Activated naive CD8-positive, alpha-beta T cell treated with anti-CD3 and anti-CD28 coated beads, Interleukin-2, amount 10 ng/mL, durations not matched to agents 7 days and 5 days (primary cell): ENCODE data around the gene MYOC. TPM values are rescaled to one million over a fixed set of nuclear protein-coding genes. Genes with fewer than 3 reads are reported as not detected.
"Not testable (repeated sequence)": the region's sequence is repeated elsewhere in the genome, so short reads cannot be mapped to it uniquely, and the experiment has no call there.

Experiments
- ATAC-seq: fragments of 150-1000 bp; cut with Tn5 transposase; one replicate; pipeline ENCODE4 v1.10.0; 2021; ENCODE audit warnings: low read depth, moderate library complexity
- POLR2A ChIA-PET: fragments of 350-600 bp; sonication (Branson Sonifier 250); formaldehyde crosslinking; loops from one replicate; lab custom pipeline; 2021; ENCODE audit warnings: antibody characterized with exemption; lab: Charles Lee
- DNase-seq: peaks from one replicate; pipeline ENCODE4 v3.0.0; 2021
- H3K27ac Mint-ChIP-seq: one replicate; pipeline ENCODE4 v1.8.0; 2022; ENCODE audit warnings: mild to moderate bottlenecking, mixed read lengths
- H3K27me3 Mint-ChIP-seq: one replicate; pipeline ENCODE4 v1.8.0; 2022; ENCODE audit warnings: mild to moderate bottlenecking, moderate library complexity, mixed read lengths
- H3K36me3 Mint-ChIP-seq: one replicate; pipeline ENCODE4 v1.8.0; 2021; ENCODE audit warnings: mild to moderate bottlenecking, mixed read lengths
- H3K4me1 Mint-ChIP-seq: one replicate; pipeline ENCODE4 v1.8.0; 2021; ENCODE audit warnings: mixed read lengths
- H3K4me3 Mint-ChIP-seq: one replicate; pipeline ENCODE4 v1.8.0; 2022; ENCODE audit warnings: mild to moderate bottlenecking, moderate library complexity, mixed read lengths
- H3K9me3 Mint-ChIP-seq: one replicate; pipeline ENCODE4 v1.8.0; 2021; ENCODE audit warnings: mixed read lengths
- total RNA-seq, 2 experiments: library from RNA; stranded (reverse); gene quantifications; one replicate each; pipeline ENCODE4 v1.2.3, GENCODE V29; 2021

MYOC gene
- total RNA-seq, 2 experiments from 2014 or later, result not detected

DNA sequence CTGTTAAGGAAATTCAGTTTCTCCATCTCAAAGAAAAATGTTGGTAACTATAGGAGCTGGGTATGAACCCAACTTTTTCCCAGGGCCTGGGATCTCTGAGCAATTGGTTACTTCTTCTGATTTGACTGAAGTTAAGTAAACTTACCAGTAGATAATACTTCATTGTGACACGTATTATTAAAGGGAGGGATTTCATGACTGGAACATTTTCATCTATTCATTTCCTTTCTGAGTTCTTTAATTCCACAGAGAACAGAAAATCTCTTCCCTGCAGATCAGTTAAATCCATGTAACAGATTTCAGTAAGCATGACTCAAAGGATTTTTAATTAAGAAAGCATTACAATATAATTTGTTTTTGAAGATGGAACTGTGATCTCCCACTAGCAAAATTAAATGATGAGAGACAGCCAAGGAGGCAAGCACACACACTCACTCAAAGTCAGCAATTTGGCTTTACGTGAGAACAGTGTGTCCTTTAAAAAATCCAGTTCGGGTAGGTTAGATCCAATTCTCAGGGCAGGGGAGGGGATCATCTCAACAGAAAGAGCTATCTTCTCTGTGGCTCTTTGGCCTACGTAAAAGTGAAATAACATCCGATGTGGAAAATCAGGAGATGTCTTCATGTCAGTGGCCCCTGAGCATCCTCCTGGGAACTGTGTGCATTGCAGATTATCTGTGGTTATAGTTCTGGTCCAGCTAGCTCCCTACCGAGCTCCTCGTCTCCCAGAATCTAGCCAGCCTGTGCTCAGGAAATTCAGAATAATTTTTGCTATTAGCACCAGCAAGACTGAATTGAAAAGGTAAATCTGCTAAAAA lies 10.8 kb upstream of the MYOC start:
- ATAC-seq (no peak), DNase-seq (no peak)
- Mint-ChIP-seq H3K27me3 (peaks cover 10% of the 10 kb centered on the region), H3K4me1 (no peaks in the 10 kb centered on the region), H3K9me3 (no peaks in the 10 kb centered on the region), H3K27ac (no peak overlapping the region), H3K4me3 (no peak overlapping the region), H3K36me3 (no peaks in the 10 kb centered on the region)
- POLR2A ChIA-PET, result no interaction called here

DNA sequence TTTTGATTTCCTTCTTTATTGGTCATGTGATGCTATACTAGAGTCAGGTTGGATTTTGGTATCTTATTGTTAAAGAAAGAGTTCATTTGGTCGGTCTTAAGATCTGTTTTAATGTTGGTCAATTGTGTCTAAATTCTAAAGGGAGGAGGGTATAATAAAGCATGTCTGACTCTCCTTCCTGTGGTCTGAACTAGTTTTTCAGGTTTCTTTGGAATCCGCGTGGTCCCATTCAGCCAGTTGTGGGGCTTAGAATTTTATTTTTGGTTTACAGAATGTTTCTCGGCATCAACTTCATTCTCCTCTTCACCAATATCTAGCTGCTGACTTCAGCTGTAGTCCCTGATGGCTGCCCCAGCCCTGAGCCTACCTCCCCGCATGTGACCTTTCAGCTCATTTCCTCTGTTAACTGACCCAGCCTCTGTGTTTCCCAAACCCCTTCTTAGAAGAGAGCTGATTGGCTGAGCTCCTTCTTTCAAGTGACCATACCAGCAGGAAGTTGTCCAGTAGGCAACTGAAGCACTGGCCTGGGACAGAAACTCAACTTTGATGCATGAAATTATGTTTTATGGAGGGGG lies 8.7 kb upstream of the MYOC start:
- Mint-ChIP-seq H3K9me3 (no peaks in the 10 kb centered on the region), H3K4me1 (no peaks in the 10 kb centered on the region), H3K36me3 (no peaks in the 10 kb centered on the region), H3K27me3 (peaks cover 8% of the 10 kb centered on the region), H3K27ac (no peak overlapping the region), H3K4me3 (no peak overlapping the region)
- POLR2A ChIA-PET, result no interaction called here
- DNase-seq, result no peak
- no peak for ATAC-seq

DNA sequence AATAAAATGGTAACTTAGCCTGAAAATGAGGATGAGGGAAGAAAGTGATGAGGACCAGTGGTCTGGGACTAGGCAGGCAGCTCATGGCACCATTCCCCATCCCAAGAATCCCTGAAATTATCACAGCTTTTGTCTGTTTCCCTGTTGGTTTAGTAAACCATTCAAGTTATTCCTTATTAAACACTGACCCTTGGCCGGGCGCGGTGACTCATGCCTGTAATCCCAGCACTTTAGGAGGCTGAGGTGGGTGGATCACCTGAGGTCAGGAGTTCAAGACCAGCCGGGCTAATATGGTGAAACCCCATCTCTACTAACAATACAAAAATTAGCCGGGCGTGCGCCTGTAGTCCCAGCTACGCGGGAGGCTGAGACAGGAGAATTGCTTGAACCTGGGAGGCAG lies 3.7 kb upstream of the MYOC start:
- H3K27ac Mint-ChIP-seq, ATAC-seq, H3K4me1 Mint-ChIP-seq, H3K36me3 Mint-ChIP-seq, H3K9me3 Mint-ChIP-seq, H3K4me3 Mint-ChIP-seq, POLR2A ChIA-PET, DNase-seq: not testable (repeated sequence)
- H3K27me3 Mint-ChIP-seq, result peaks cover 16% of the 10 kb centered on the region

DNA sequence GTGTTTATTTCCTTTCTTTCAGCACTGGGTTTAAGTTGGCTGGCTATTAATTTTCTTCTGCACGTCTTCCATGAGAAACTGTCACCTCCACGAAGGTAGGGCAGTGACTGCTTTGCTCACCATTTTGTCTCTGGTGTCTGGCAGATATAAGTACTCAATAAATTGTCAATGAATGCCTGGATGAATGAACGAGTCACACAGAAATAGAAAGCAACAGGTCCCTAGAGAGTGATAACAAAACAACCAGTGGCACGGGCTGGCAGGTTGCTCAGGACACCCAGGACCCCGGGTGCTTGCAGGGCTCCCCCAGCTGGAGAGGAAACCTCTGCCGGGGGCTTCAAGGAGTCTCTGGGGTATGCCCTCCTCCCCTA lies 3.2 kb upstream of the MYOC start:
- DNase-seq, result no peak
- POLR2A ChIA-PET, result no interaction called here
- no peak for ATAC-seq
- Mint-ChIP-seq H3K4me3 (no peak overlapping the region), H3K36me3 (no peaks in the 10 kb centered on the region), H3K4me1 (peaks cover 7% of the 10 kb centered on the region), H3K27me3 (peaks cover 18% of the 10 kb centered on the region), H3K27ac (no peak overlapping the region), H3K9me3 (no peaks in the 10 kb centered on the region)

DNA sequence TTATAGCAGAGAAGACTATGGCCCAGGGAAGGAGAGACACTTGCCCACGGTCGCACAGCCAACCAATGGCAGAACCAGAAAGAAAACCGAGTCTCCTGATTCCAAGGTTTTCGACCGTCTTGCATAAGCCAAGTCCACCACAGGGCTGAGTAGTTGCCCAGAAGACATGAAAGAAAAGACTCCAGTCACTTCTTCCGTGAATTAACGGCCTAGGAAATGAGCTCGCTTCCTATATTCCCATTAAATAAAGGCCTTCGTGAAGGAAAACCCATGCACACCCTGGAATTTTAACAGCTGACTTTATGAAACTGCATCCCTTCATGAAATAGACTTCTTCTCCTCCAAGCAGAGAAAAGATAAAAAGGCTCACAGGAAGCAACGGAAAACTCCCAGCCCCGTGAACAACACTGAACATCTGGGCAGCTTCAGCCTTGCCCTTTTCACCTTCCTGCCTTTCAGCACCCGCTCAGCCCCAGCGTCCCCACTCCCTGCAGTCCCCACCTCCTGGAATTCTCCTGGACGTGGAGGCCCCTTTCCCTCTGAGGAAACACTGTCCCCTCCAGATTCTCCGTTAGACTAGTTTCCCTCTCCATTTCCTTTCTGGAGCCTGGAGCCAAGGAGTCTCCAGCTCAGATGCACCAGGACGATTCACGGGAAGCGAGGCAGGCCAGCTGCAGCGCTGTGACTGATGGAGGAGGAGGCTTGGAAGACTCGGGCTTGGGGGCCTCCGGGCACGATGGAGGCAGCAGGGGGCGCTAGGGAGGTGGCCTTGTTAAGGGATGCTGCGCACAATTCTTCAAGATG lies 2.7 kb upstream of the MYOC start:
- POLR2A ChIA-PET, result no interaction called here
- Mint-ChIP-seq H3K4me3 (peak overlapping the region; percentile 65), H3K36me3 (no peaks in the 10 kb centered on the region), H3K27me3 (peaks cover 19% of the 10 kb centered on the region), H3K9me3 (no peaks in the 10 kb centered on the region), H3K27ac (no peak overlapping the region), H3K4me1 (peaks cover 7% of the 10 kb centered on the region)
- ATAC-seq (peak; percentile 89), DNase-seq (peak; percentile 82)

DNA sequence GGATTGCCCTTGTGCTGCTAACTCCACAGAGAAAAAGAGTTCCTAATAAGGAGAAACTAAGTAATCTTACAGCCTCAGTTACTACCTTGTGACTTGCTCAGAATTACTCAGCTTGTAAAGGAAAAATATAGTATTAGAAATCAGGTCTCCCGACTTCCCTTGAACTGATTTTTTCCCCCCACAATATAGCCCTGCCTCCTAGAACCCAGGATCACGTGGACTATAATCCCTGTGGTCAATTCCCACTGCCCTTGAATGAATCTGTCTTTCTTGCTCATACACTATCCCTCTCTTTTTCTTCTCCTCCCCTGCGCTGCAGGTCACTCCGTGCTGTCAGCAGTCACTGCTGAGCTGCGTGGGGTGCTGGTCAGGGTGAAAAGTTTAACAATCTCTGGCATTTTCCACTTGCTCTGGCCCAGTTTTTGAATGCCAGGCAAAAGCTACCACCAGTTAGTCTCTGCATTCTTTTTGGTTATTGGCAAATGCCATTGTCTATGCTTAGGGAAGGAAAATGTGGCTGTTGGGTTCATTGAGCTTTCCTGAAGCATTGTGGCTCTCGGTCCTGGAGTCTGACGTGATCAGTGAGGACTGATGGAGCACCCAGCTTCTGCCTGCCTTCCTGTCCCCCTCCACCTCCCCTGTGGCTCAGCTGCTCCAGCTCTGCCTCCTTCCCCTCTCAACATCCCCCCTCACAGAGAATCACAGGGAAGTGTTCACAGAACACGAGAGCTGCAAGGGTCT lies 1.9 kb upstream of the MYOC start:
- ATAC-seq (no peak), DNase-seq (no peak)
- H3K36me3 Mint-ChIP-seq, result no peaks in the 10 kb centered on the region
- H3K4me3 Mint-ChIP-seq, result no peak overlapping the region
- POLR2A ChIA-PET, result no interaction called here
- peaks cover 7% of the 10 kb centered on the region for H3K4me1 Mint-ChIP-seq
- H3K9me3 Mint-ChIP-seq, result no peaks in the 10 kb centered on the region
- H3K27ac Mint-ChIP-seq, result no peak overlapping the region
- H3K27me3 Mint-ChIP-seq, result peaks cover 20% of the 10 kb centered on the region

DNA sequence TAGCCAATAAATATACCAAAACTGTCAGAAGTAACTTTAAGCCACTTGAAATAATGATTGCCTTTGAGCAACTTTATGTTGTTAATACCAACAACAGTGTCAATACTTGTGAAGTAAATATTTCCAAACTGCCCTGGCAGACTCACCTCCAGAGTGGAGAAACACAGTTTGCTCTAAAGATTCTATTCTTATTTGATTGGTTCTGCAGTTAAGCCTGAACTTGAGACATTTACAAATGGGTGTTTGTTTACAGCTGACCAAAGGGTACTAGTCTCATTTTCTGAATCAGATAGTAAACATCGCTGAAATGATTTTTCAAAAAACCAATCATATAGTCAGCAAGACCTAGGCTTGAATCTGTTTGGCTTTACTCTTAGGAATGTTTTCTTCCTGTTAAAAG lies 1.3 kb upstream of the MYOC start:
- no peaks in the 10 kb centered on the region for H3K9me3 Mint-ChIP-seq
- no peaks in the 10 kb centered on the region for H3K36me3 Mint-ChIP-seq
- H3K27ac Mint-ChIP-seq, result no peak overlapping the region
- POLR2A ChIA-PET, result no interaction called here
- ATAC-seq, result no peak
- no peak for DNase-seq
- H3K4me1 Mint-ChIP-seq, result peaks cover 7% of the 10 kb centered on the region
- no peak overlapping the region for H3K4me3 Mint-ChIP-seq
- peaks cover 24% of the 10 kb centered on the region for H3K27me3 Mint-ChIP-seq

DNA sequence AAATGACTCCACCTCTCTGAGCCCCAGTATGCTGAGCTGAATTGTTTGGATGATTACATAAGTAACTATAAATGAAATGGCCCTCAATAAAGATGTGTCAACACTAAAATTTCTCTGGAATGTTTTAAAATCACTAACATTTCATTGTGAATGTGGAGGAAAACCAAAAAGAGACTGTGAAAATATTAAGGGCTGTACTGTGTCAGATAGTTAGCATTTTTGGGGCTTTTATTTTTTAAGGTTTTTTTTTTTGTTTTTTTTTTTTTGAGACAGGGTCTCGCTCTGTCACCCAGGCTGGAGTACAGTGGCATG lies 6.3 kb downstream of the MYOC start:
- no peak overlapping the region for H3K4me3 Mint-ChIP-seq
- H3K9me3 Mint-ChIP-seq, result no peaks in the 10 kb centered on the region
- H3K27me3 Mint-ChIP-seq, result peaks cover 12% of the 10 kb centered on the region
- DNase-seq, result no peak
- H3K27ac Mint-ChIP-seq, result no peak overlapping the region
- POLR2A ChIA-PET, result interaction anchor here (0.6 kb wide), 1 partner anchor 103 kb away, joined by 3 read pairs; no protein-coding TSS in a partner anchor
- H3K36me3 Mint-ChIP-seq, result no peaks in the 10 kb centered on the region
- no peak for ATAC-seq
- peaks cover 10% of the 10 kb centered on the region for H3K4me1 Mint-ChIP-seq

DNA sequence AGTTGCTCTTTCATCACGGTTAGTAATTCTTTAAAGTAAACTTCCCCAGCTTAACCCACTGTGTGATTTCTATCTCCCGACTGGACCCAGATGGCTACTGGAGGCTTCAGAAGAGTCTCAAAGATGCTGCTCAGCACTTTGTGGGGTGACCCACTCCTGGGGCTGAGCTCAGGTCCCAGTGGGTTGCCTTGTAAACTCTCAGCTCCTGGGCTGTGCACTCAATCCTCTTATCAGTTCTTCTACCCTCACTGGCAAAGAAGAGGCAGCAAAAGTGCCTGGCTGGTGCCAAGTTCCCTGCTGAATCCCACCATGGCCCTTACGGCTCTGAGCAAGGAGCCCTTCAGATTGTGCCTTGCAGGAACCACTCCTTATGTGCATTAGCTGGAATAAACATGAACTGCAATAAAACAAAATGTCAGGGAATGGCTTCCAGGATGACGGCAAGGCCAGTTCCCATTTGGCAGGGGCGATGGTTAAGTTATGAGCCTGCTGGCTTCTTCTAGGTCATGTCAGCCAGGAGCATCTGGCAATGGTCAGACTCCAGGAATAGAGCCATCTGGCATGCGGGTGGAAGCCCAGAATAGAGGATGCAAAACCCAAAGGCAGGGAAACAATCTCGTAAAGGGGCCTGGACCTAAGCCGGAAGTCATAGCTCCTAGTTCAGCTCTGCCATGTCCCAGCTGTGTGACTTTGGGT lies 6.8 kb downstream of the MYOC start:
- no peaks in the 10 kb centered on the region for H3K36me3 Mint-ChIP-seq
- peaks cover 10% of the 10 kb centered on the region for H3K4me1 Mint-ChIP-seq
- no peak overlapping the region for H3K27ac Mint-ChIP-seq
- POLR2A ChIA-PET, result interaction anchor here (0.6 to 1.9 kb wide), 2 partner anchors 96 to 104 kb away, joined by 3 to 8 read pairs; partner anchors contain the start of gene VAMP4
- peaks cover 10% of the 10 kb centered on the region for H3K27me3 Mint-ChIP-seq
- DNase-seq, result no peak
- no peak for ATAC-seq
- no peak overlapping the region for H3K4me3 Mint-ChIP-seq
- H3K9me3 Mint-ChIP-seq, result no peaks in the 10 kb centered on the region

DNA sequence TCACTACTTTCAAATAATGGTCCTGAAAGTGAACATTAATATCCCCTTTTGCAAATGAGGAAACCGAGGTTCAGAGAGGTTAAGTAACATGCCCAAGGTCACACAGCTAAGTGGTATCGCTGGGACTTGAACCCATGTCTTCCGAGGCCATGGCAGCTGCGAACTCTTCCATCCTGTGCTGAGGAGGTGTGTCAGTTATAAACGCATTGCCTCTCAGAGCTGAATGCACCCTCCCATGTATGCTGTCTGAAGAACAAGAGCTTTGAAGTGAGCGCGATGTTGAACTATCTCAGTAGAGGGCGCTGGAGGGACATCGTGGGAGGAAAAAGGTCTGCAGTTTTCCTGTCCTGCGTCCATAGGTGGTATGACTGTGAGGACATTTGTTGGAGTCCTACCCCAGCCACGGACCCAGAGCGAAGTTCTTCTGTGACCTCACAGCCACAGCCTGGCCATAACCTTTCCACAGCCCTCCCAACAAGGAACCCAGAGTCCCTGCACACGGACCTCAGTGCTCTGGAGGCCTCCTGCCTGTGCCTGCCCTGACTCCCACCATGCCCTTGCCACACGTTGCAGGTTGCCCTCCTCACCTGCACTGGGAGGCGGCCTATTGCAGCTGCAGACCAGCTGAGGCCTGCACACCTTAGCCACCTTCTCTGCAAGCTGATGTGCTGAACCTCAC lies 7.5 kb downstream of the MYOC start:
- no peak overlapping the region for H3K4me3 Mint-ChIP-seq
- H3K9me3 Mint-ChIP-seq, result no peaks in the 10 kb centered on the region
- DNase-seq (peak; percentile 61), ATAC-seq (peak; percentile 89)
- peaks cover 9% of the 10 kb centered on the region for H3K27me3 Mint-ChIP-seq
- H3K27ac Mint-ChIP-seq, result no peak overlapping the region
- H3K36me3 Mint-ChIP-seq, result no peaks in the 10 kb centered on the region
- POLR2A ChIA-PET, result interaction anchor here (1.9 kb wide), 1 partner anchor 97 kb away, joined by 8 read pairs; the partner anchor contains the start of gene VAMP4
- H3K4me1 Mint-ChIP-seq, result peaks cover 10% of the 10 kb centered on the region

DNA sequence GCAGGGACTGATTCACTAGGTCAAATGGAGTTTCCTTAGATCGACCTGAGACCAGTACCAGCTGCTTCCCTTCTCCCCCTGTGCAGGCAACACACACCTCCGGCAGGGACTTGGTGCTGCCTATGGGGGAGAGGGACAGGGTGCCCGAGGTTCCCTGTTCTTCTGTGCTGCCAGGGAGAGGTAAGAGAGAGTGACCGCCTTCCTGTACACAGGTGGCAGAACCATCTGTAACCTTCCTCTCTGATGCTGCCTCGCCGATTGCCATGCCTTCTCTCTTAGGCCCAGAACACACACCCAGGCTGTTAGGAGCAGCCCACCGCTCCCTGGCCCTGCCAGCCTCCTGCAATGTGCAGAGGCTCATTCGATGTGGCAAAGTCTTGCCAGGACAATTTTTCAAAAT lies 9.3 kb downstream of the MYOC start:
- no peak overlapping the region for H3K4me3 Mint-ChIP-seq
- peaks cover 4% of the 10 kb centered on the region for H3K27me3 Mint-ChIP-seq
- ATAC-seq (no peak), DNase-seq (no peak)
- H3K36me3 Mint-ChIP-seq, result no peaks in the 10 kb centered on the region
- H3K4me1 Mint-ChIP-seq, result peaks cover 10% of the 10 kb centered on the region
- H3K9me3 Mint-ChIP-seq, result no peaks in the 10 kb centered on the region
- POLR2A ChIA-PET, result no interaction called here
- no peak overlapping the region for H3K27ac Mint-ChIP-seq

DNA sequence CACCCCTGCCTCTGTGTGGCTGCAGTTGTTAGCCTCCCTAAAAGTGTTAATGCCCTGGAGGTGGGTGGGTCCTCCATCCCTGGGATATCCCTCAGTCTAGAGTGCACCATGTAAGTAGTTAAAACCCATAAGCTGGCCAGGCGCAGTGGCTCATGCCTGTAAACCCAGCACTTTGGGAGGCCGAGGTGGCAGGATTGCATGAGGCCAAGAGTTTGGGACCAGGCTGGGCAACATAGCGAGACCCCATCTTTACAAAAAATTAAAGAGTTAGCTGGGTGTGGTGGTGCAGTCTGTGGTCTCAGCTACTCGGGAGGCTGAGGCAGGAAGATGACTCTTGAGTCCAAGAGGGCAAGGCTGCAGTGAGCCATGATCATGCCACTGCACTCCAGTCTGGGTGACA lies 10.3 kb downstream of the MYOC start:
- Mint-ChIP-seq H3K9me3 (no peaks in the 10 kb centered on the region), H3K27ac (no peak overlapping the region), H3K36me3 (no peaks in the 10 kb centered on the region), H3K4me3 (no peak overlapping the region), H3K4me1 (peaks cover 10% of the 10 kb centered on the region), H3K27me3 (peaks cover 4% of the 10 kb centered on the region)
- ATAC-seq (no peak), DNase-seq (no peak)
- POLR2A ChIA-PET, result no interaction called here
